Renal cortical epithelial cell (primary cell): ENCODE data around the gene CYTH4. TPM values are rescaled to one million over a fixed set of nuclear protein-coding genes. Genes with fewer than 3 reads are reported as not detected.

Experiments
- DNase-seq: peaks from one replicate; pipeline ENCODE4 v3.0.0-alpha.2; 2011; ENCODE audit warnings: low read depth
- total RNA-seq: library from RNA; depleted of rRNA; stranded (reverse); fragments of >200 nt; gene quantifications from 2 replicates; pipeline ENCODE4 v1.2.3, GENCODE V29; 2014

Gene CYTH4
- total RNA-seq, 1 donor from 2014 or later: not detected

DNA sequence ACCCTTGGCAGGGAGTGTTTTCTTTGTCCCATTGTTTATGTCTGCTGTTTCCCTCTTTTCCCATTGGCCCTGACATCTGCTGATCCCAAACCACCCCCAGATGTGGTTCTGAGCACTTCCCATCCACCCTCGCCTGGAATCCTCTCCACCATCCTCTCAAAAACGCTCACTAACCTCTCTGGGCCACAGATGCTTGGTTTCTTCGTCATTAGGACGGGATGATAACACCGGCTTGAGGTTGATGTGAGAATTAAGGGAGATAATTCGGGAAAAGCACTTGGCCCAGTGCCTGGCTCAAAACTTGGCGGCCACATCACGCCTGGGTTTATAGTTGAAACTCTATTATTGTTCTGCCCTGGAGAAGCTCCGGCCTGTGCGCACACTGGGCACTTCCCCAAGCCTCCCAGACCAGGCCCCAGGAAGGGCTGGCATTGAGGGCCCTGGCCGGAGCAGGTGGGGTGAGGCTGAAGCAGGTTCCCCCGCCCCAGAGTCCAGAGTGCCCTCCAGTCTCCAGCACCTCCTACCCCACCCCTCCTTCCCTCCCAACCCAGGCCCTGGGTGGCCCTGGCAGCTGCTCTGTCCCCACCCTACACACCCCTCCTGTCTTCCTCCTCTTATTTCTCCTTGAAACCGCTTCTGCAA, 63.7 kb downstream of the CYTH4 start:
- DNase-seq: peak; percentile 66

DNA sequence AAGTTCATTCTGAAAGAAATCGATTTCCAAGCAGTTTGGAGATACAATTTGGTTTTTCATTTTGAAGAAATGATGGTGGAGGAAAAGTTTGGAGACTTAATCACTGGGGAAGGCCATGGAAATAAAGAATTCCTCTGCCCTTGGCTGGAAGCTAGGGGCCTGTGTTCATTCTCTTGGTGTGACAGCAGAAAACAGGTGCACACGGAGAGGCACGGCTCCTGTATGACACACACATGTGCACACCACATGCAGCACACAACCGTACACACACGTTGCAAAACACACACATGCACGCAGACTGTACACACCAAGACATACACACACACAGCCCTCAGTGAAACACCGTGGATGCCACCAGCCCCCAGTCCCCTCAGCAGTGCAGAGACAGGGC, 64.2 kb downstream of the CYTH4 start:
- DNase-seq: no peak

DNA sequence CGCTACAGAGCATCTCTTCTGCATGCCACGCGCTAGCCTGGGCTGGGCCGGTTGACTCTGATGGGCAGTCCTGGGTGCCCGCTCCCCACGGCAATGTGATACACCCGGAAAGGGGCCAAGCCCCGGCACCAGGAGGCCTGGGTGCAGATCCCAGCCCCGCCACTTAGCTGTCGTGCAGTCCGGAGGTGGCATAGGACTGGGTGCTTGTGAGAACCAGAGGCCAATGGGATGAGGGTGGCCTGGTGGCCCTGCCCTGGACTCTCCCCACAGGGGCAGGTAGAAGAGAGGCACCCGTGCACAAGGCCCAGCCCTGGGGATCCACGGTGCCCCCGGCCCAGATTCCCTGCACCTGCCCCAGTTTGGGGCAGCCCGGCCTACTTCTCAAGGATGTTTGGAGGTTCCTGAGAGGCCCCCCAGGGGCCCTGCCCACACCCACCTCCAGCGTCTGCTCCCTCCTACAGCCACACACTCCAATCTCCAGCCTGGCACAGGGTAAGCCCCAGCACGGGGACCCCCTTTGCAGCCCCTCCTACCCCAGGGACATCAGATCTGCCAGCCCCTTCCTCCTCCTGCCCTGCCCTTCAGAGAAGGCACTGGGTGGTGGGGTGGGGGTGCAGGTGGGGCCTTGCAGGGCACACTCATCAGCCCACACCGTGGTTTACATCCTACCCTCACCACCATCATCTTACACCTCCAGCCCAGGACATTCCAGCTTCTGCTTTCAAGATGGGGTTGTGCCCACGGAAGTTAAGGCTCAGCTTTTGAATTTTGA, 66.9 kb downstream of the CYTH4 start:
- DNase-seq: no peak

DNA sequence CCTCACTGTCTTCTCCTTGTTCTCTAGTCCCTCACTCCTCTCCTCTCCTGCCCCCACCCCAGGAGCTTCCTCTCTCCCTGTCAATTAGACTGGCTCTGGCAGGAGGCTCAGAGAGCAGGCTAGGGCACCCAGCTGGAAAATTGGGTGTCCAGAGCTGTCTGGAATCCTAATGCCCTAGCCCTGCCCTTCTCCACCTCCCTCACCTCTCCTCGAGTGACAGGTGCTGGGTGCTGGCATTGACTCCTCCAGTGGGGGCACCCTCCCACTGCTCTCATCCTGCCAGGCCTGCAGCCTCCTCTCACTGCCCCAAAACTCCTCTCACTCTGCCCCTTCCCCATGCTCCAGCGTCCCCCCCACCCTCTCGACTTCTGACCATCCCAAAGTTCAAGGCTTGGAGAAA, 68.9 kb downstream of the CYTH4 start:
- DNase-seq: no peak

- no peak for DNase-seq
These were observed 70.2 kb downstream of the CYTH4 start for GRCh38 chr22:37352481-37352880.

- DNase-seq: peak; percentile 99
These were observed 71.5 kb downstream of the CYTH4 start for GRCh38 chr22:37353839-37354238.

DNA sequence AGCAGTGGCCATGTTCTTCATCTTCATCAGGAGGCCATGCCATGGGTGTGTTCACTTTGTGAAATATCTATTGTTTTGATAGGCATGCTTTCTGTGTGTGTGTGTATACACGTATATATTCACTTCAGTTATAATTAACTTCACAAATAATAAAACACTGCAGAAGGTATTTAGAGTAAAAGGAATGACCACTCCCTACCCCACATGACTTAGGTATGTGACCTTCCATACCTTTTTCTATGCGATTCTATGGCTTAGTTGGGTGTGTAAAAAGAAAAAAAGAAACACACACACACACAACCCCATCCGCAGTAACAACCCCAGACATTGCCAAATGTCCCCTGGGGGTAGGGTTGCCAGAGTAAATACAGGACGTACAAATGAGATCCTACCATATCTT, 72.0 kb downstream of the CYTH4 start:
- DNase-seq: no peak

GRCh38 chr22:37354670-37355069, 72.4 kb downstream of the CYTH4 start:
- no peak for DNase-seq

DNA sequence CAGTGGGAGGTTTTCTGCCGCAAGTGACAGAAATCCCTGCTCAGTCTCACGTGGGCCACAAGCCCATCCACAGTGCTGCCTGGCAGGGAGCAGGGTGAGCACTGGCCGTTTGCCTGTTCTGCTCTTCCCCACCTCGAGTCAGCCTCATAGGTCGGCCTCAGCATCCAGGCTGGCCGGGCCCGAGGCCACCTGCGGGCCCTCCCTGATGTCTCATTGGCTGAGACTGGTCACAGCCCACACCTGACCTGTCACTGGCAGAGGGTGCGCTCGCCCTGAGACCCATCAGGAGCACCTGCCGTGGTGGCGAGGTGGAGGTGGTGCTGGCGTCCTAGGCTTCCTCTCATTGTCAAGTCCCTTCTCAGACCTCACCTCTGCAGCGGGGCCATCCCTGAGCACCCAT, 72.9 kb downstream of the CYTH4 start:
- no peak for DNase-seq

DNA sequence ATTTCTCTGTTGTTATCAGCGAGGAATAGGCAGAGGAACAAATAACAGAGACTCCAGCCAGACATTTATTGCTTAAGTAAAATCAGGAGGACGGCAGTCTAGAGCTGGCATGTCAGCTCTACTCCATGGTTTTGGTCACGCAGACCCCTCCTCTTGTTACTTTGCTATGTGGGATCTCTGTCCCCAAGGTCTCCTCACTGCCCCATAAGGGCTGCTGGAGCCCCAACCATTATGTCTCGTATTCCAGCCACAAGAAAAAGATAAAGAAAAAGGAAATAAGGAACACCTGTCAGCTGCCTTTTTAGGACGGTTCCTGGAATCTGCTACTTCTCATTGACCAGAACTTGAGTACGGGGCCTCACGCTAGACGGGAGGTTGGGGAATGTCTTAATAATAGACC, 74.6 kb downstream of the CYTH4 start:
- DNase-seq: no peak

DNA sequence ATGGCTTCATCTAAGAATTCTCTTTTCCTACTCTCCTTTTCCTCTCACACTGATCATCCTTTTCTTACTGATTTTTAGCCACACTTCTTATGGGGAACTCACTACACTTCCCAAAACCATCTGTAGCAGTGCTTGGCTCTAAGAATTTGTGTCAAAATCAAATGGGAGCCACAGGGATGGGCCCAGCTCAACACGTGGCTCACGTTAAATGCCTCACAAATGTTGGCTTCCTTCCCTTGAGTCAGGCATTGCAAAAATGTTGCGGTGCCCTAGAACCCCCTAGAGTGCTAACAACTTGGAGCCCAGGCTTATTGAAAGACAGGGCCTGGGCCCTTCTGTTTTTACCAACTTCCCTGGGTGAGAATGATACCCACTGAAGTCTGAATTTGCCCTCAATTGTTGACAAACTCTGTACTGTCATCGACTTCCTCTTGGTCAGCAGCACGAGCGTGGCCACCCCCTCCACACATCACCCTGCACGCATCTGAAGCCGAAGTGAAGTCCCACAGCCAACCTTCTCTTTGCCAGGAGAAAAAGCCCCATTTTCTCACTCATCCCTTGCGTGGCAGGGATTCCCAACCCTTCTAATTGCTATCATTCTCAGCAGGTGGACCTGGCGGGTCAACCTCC, 75.3 kb downstream of the CYTH4 start:
- DNase-seq: no peak

DNA sequence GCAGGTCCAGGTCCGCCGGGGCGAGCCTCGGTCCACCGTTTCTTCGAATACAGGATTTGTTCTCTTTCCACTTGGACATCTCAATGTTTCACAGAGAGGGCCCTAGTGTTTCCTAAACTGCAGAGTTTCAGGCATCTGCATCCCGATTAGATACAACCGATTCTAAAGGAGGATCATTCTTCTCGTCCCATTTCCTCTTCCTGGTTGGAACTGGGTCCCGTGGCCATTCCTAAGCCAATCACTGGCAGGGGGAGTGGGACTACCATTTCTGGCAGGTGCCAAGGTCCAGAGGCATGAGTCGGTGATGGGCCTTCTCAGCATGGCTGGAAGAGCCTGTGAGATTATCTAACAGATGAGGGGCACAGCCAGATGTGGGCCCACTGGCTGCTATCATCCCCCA, 76.1 kb downstream of the CYTH4 start:
- no peak for DNase-seq

DNA sequence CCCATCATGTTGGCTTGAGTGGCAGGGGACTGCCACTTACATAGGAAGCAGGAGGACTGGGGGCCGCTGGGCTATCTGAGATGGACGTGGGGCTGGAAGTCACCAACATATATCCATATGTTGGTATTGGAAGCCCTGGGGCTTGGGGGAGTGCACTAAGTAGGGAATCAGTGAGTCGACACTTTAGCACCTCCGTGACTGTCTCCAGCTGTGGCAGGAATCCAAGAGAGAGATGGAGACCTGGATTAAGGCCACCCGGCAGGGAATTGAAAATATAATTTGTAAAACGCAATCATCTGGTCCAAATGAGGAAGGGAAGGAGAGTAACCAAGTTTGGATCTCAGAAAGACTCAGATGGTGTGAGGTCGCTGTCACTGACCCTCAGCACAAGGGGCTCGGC, 76.6 kb downstream of the CYTH4 start:
- DNase-seq: no peak

DNA sequence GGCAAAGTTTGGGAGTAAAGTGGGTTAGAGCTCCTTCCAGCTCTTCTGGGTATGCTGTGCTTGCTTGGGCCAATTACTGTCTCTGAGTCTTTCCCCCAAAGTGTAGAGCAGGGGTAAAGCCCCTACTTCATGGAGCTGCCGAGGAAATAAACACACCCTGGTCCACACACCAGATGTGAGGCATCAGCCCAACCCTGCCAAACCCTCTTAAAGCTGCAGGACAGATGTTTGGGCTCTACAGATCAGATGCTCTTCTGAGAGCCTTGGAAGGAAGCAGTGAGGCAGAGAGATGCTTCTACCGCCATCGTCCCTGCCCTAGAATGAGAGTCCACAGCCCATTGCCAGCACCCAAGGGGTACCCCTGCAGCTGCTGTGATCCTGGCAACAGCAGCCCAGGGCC, 80.3 kb downstream of the CYTH4 start:
- no peak for DNase-seq

GRCh38 chr22:37363261-37363992, 81.1 kb downstream of the CYTH4 start:
- no peak for DNase-seq

Other genes with a start within 250 kb of the CYTH4 start
- gene KCTD17, start 230.8 kb upstream of the CYTH4 start, total RNA-seq: 18.1 and 31.5 TPM in 2 replicates
- gene TMPRSS6, start 172.8 kb upstream of the CYTH4 start, total RNA-seq: not detected in 2 replicates
- gene IL2RB, start 132.6 kb upstream of the CYTH4 start, total RNA-seq: not detected in 2 replicates
- 2.1 and 7.1 TPM in 2 replicates for gene C1QTNF6, start 94.3 kb upstream of the CYTH4 start, total RNA-seq
- 0.05 TPM in 1 of 2 replicates, not detected in the other for gene SSTR3, start 70.0 kb upstream of the CYTH4 start, total RNA-seq
- gene RAC2, start 38.2 kb upstream of the CYTH4 start, total RNA-seq: 3.5 and 13.7 TPM in 2 replicates
- 6.3 and 18.8 TPM in 2 replicates for gene ELFN2, start 145.0 kb downstream of the CYTH4 start, total RNA-seq
- 1.1 and 2.6 TPM in 2 replicates for gene MFNG, start 203.9 kb downstream of the CYTH4 start, total RNA-seq
- 39.9 and 46.0 TPM in 2 replicates for gene CARD10, start 236.9 kb downstream of the CYTH4 start, total RNA-seq